HG02852 (cell line): Measurements from ENCODE around the gene REG1A.

ENCODE experiments used
- ATAC-seq: cut with Tn5 transposase; IDR thresholded peaks from one replicate; pipeline ENCODE4 v1.9.1; 2021; ENCODE audit warnings: mild to moderate bottlenecking, moderate library complexity; ENCODE audit not compliant: unreplicated experiment

REG1A gene

DNA sequence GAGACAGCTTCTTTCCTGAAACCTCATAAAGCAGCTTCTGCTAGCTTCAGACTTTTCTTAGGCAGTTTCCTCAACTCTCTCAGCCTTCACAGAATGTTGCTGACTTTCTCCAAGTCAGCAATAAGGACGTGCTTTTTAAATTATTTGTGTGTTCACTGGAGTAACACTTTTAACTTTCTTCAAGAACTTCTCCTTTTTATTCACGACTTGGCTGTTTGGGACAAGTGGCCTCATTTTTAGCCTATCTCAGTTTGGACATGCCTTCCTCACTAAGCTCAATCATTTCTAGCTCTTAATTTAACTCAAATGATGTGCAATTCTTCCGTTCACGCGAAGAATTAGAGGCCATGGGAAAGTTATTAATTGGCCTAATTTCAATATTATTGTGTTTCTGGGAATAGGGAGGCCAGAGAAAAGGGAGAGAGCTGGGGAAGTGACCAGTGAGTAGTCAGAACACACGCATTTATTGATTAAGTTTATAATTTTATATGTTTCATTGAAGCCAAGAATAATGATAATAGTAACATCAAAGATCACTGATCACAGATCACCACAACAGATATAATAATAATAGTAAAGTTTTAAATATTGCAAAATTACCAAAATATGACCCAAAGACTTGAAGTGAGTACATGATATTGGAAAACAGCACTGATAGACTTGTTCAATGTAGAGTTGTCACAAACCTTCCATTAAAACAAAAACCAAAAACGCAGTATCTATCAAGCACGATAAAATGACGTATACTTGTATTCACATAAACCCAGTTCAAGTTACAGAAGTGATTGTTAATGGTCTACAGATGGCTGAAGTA is 4.8 kb downstream of the REG1A start:
- ATAC-seq, result no peak

DNA sequence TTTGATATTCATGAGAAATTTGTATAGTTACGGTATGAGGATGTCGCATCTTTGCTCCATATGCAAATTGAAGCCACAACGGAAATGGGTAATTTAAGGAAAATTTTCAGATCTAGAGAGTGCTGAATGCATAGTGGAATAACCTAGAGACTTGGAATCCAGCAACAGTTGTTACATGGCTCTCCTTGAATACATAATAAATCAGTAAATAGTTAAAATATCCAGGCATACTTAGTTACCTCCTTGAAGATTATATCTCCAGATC is 5.4 kb downstream of the REG1A start:
- no peak for ATAC-seq

DNA sequence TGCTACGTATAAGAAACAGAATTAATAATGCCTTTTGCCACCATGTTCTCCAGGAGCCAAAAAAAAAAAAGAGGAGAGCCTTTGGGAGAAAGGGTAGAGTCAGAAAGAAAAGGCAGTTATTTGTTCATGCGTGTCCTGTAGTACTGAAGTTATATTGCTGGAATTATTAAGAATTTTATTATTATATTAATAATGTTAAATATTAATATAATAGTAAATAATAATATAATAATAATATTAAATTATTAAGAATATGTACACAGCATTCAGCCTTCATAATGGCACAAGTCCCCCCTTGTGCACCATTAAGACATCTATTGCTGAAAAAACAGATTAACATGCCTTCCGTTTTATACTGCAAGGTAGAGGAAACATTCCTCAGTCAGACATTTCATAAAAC is 8.1 kb downstream of the REG1A start:
- no peak for ATAC-seq

DNA sequence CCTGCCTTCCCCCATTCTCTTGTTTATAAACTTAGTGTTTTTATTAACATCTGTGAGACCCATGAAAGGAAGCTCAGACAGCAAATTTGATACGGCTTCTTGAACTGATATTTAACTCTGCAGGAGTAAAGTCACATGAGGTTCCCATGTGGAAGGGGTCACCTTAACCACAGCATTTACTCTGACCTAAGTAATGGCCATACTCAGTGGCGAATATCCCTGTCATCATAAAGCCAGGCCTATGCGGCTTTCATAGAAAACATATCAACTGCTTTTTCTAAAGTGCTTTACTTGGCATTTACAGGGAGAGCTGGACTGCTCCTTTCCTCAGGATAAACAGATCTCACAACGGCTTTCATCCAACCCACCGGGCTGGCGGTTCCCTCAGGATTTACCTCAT is 9.0 kb downstream of the REG1A start:
- ATAC-seq, result no peak

DNA sequence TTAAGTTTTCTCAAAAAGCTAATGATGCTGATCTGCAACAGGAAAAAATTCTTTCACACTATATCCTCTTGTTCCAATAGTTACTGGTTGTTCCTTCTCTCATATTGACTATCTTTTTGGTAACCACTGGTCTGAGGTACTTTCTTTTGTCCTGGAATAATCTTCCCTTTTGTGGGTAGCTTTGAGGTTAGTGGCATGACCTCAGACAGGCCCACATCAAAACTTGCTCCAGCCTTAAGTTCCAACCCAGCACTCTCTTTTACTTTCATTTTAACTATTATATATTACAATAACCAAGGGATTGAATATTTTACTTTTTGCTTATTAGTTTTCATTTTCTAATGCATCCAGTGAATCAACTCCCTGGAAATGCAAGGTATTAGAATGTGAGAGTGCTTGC is 9.5 kb downstream of the REG1A start:
- ATAC-seq, result no peak

DNA sequence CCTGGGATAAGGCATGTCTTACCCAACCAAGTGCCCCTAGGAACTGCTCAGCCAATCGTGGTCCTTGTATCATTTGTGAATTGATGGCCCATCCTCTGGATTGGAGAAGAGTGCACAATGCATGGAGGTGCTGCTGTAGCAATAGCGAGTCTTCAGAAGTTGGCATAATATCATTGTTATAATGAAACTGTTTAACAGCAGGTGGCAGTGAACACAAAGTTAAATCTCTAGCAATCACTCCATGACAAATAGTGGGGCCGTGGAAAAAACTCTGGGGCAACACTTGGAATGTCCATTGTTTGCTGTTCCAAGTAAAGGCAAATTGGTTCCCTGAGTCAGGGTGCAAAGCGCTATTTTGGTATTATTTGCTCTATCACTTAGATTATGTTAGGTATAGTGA is 11.4 kb downstream of the REG1A start:
- ATAC-seq, result no peak

DNA sequence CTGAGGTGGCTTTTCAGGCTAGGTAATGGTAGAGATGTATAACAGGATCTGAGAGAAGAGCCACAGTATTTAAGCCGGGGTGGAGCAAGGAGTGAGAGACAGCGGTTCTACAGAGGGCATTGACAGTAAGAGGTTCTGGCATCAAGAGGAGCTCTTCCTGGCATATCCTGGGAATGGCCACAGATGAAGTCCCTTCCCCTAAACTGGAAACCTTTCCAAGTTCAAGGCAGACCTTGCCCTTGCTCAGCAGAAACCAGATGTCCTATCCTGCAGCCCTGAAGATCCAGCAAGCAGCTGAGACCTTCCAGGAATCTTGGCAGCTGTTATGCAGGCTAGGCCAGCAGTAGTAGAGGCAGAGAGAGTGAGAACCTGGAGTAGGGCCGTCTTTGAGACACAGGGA is 18.1 kb downstream of the REG1A start:
- ATAC-seq, result no peak

DNA sequence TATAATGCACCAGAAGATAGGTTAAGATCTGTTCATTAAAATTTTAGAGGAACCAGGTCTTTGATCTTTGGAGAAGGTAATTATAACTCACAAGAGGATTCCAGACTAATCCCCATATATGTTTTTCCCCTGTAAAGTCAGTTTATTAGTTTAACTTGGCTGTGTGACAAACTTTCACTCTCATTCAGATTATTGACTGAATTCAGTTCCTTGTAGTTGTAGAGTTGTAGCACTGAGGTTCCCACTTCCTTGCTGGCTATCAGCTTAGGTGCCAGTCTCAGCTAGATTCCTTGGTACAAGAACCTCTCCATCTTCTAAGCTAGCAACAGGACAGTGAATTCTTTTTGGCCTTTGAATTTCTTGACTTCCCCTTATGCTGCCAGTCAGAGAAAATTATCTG is 19.1 kb downstream of the REG1A start:
- ATAC-seq, result no peak

DNA sequence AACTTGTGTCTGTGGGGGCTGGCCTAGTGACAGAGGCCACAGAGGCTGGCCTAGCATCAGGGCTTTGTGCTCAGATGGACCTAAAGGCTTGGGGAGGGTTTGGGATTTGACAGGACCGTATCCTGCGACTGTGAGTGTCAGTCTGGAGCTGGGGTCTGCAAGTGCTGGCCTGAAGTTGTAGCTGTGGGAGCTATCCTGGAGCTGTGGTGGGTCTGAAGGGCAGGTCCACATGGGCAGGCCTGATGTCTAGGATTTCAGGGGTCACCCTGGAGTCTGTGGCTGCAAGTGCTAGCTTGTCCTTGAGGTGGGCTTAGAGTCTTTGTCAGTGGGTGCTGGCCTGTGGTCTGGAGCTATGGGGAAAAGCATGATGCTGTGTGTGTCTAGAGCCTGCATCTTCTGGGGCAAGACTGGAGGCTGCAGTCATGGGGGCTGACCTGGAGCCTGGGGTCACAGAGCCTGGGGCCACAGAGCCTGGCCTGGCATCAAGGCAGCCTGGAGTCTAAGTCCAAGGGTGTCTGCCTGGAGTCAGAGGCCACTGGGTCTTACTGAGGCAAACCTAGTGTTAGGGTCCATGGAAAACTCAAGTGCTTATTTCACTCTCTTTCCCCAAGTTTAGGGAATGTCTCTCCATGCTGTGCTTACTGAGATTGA is 35.7 kb downstream of the REG1A start:
- ATAC-seq, result no peak

DNA sequence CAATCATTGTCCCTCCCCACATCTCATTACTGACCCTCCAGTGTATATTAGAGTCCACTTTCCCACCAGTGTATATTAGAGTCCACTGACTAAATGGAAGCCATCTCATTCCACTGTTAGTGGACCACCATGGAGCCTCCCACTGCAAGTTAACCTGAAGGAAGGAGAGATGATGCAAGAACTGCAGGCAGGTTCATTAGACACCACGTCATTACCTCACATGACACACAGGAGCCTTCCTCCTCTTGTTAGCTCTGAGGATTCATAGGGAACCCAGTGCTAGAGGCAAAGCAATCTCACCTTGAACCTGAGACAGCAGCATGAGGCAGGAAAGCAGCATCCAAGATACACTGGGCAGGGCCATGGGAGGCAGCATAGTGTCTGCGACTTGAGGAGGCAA is 38.7 kb downstream of the REG1A start:
- ATAC-seq, result no peak

DNA sequence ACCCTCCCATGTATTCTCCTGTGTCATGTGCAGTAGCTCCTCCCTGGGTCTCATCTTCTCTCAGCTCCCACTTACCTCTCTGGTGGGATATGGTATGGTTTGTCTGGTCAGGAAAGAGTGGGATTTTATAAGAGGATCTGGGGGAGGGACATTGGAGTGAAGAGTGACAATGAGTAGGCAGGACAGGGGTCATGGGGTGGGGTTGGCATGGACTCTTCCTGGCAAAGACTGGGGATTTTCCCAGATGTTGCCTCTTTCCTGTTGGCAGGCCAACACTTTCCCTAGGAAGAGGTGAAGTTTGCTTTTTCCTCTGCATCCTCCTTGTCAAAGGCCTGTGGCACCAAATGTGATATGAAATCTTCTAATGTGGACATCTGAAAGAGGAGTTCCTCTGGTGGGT is 39.4 kb downstream of the REG1A start, which contains the start of gene REG3A:
Gene REG3A (minus strand): TSS at position 101 of the 400 bp plus-strand sequence. CDS start 348 bp downstream, outside the sequence.
- ATAC-seq, result no peak

DNA sequence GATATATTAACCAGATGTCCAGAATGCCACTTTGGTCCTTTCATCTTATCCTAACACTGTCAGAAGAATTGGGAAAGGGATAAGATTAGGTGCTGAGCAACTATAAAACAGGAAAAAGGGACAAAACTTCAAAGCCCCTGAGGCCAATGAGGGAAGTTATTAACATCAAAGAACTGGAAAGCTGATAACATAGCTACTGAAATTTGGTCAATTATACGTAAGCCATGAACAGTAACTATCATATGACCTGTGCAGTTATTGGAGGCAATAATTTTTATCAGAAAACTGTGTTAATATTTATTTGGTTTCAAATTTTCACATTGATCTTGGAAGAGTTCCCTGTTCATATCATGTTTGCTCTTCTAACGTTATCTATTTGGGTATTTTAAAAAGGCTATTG is 41.8 kb downstream of the REG1A start:
- no peak for ATAC-seq

DNA sequence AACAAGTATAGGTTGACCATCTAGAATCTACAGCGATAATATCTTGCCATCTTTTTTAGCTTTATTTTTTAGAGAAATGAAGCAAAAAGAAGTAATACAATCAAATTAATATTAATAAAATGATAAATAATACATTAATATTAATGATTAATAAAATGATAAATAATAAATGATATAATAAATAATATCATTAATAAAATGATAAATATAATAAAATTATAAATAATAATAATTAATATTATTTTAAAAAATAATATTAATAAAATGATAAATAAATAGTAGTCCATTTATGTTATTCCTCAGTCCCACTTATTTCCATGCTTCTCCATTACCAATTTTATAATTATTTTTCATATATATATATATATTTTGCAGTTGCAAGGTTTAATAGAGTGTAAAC is 42.5 kb downstream of the REG1A start:
- ATAC-seq, result no peak

DNA sequence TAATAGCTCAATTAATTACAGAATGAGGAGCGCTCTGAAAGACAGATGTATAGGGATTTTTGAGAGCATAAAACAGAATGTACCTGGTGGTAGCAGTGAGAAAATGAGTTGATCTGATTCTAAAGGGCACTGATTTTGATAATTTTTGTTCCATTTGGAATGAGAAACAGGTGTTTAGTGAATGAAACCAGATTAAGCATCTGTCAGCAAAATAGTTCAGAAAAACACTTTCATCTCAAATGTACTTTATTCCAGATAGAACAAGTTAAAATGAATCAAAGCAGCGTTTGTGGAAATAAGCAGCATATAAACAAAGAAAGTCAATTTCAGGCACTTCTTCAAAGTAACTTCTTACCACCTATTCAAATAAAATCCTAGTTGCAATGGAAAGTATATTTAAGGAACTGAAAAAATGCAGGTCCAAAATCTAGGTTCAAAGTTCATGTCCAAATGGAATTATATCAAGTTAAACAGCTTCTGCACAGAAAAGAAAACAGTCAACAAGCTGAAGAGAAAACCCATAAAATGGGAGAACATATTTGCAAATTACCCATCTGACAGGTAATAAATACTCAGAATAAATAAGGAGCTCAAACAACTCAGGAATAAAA is 51.2 kb downstream of the REG1A start:
- no peak for ATAC-seq
